C4-2B (cell line): ENCODE data around the gene LAMC3.

ENCODE experiments used
- CTCF ChIP-seq: fragments of 450-650 bp; conservative IDR thresholded peaks from 2 replicates; pipeline ENCODE4 v1.5.1; 2017; ENCODE audit warnings: mild to moderate bottlenecking
- ZFX ChIP-seq: fragments of 450-650 bp; IDR thresholded peaks from 2 replicates; pipeline ENCODE4 v1.6.1; 2017

DNA sequence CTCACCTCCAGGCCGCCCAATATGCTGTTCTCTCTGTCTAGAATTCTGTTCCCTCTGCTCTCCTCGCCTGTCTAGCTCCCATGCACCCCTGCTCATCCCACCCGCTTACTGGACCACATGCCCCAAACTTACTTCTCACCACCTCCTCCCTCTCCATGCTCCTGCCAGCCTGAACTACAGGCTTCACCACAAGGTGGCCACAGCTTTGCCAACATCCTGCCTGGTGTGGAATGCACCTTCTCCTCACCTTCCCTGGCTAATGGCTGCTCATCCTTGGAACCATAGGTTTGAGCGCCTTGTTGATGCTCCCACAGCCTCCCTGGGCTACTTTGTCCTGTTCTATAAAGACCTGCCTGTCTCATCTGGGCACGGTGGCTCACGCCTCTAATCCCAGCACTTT, 9.6 kb downstream of the LAMC3 start:
- TF ChIP-seq CTCF: no peak; the same call in 1 of the 2 replicates
- no peak for TF ChIP-seq ZFX
